ENCODE data around the gene TRMO.
A peak's percentile ranks its signal among the peaks of the same experiment; 100 is the strongest.

TRMO gene

GRCh38 chr9:97858393-97858713 lies 63.9 kb downstream of the TRMO start:
- peak in 1 of 2 experiments; percentile 33 for DNase-seq

- no peak for DNase-seq
Observed at GRCh38 chr9:97857606-97858392, 64.5 kb downstream of the TRMO start.

- no peak for DNase-seq
Observed at GRCh38 chr9:97856857-97857605, 65.3 kb downstream of the TRMO start.

GRCh38 chr9:97855899-97856298 lies 66.4 kb downstream of the TRMO start:
- DNase-seq = no peak

GRCh38 chr9:97855486-97855875 lies 66.8 kb downstream of the TRMO start:
- no peak for DNase-seq

GRCh38 chr9:97854696-97855485 lies 67.4 kb downstream of the TRMO start:
- no peak for DNase-seq

Data from activated T-cell treated with anti-CD3 and anti-CD28 coated beads, Interleukin-2, amount 50 U/mL, for 48 hours (primary cell).